ES-I3 (cell line): ENCODE measurements around the gene BRD8.
"Not testable (repeated sequence)": the region's sequence is repeated elsewhere in the genome, so short reads cannot be mapped to it uniquely, and the experiment has no call there.

ENCODE experiments used
- H3K36me3 ChIP-seq: 2 replicates; pipeline ENCODE4 v1.6.1; 2013; ENCODE audit warnings: mild to moderate bottlenecking, low read length, control low read depth, moderate library complexity; ENCODE audit not compliant: insufficient read depth
- H3K4me1 ChIP-seq: 2 replicates; pipeline ENCODE4 v1.6.1; 2013; ENCODE audit warnings: mild to moderate bottlenecking, control low read depth, low read length; ENCODE audit not compliant: insufficient read depth
- H3K9ac ChIP-seq: 2 replicates; pipeline ENCODE4 v1.6.1; 2013; ENCODE audit warnings: low read depth, mild to moderate bottlenecking, low read length, moderate library complexity
- H3K9me3 ChIP-seq: 2 replicates; pipeline ENCODE4 v1.6.1; 2013; ENCODE audit warnings: mild to moderate bottlenecking, low read length, moderate library complexity; ENCODE audit not compliant: control insufficient read depth, insufficient read depth

The BRD8 gene

GRCh38 chr5:138178516-138179276 is at the start of gene BRD8, which contains the start of gene KIF20A:
Gene BRD8 (minus strand): TSS chr5:138178630. CDS start chr5:138178614, 16 bp downstream.
Gene KIF20A (plus strand): TSS chr5:138179112. CDS start chr5:138179681, 569 bp downstream.
- H3K9me3 ChIP-seq, result no peaks in the 10 kb centered on the region
- peak within 1 kb of the TSS; percentile 81 for H3K9ac ChIP-seq
- H3K4me1 ChIP-seq, result no peaks in the 10 kb centered on the region
- H3K36me3 ChIP-seq, result peaks cover 14% of the 10 kb centered on the region

- H3K4me1 ChIP-seq, result peaks cover 10% of the 10 kb centered on the region
- H3K9ac ChIP-seq, result no peak overlapping the region
- no peaks in the 10 kb centered on the region for H3K36me3 ChIP-seq
- H3K9me3 ChIP-seq, result no peaks in the 10 kb centered on the region
Measured at GRCh38 chr5:138226910-138227309, 48.5 kb upstream of the BRD8 start.

GRCh38 chr5:138224712-138225111 is 46.3 kb upstream of the BRD8 start:
- H3K36me3 ChIP-seq, result no peaks in the 10 kb centered on the region
- H3K4me1 ChIP-seq, result no peaks in the 10 kb centered on the region
- H3K9me3 ChIP-seq, result no peaks in the 10 kb centered on the region
- H3K9ac ChIP-seq, result no peak overlapping the region

GRCh38 chr5:138223532-138223931 is 45.1 kb upstream of the BRD8 start:
- no peaks in the 10 kb centered on the region for H3K36me3 ChIP-seq
- no peaks in the 10 kb centered on the region for H3K4me1 ChIP-seq
- H3K9me3 ChIP-seq, result peaks cover 3% of the 10 kb centered on the region
- H3K9ac ChIP-seq, result no peak overlapping the region

GRCh38 chr5:138216799-138217198 is 38.4 kb upstream of the BRD8 start:
- no peak overlapping the region for H3K9ac ChIP-seq
- peaks cover 3% of the 10 kb centered on the region for H3K9me3 ChIP-seq
- no peaks in the 10 kb centered on the region for H3K36me3 ChIP-seq
- H3K4me1 ChIP-seq, result no peaks in the 10 kb centered on the region

GRCh38 chr5:138213161-138214029 is 35.0 kb upstream of the BRD8 start, which contains the start of gene CDC23:
Gene CDC23 (minus strand): TSS chr5:138213323. CDS start chr5:138213312, 11 bp downstream.
- Histone ChIP-seq H3K4me1 (no peaks in the 10 kb centered on the region), H3K9ac (peak within 1 kb of the TSS; percentile 90), H3K36me3 (no peaks in the 10 kb centered on the region), H3K9me3 (no peaks in the 10 kb centered on the region)

- Histone ChIP-seq H3K9me3 (no peaks in the 10 kb centered on the region), H3K36me3 (no peaks in the 10 kb centered on the region), H3K4me1 (no peaks in the 10 kb centered on the region), H3K9ac (peak overlapping the region; percentile 84)
Measured at GRCh38 chr5:138212828-138213160, 34.4 kb upstream of the BRD8 start.

- Histone ChIP-seq H3K9me3 (no peaks in the 10 kb centered on the region), H3K36me3 (peaks cover 3% of the 10 kb centered on the region; the same call in 1 of the 2 replicates), H3K9ac (no peak overlapping the region), H3K4me1 (no peaks in the 10 kb centered on the region)
Measured at GRCh38 chr5:138210985-138211384, 32.6 kb upstream of the BRD8 start.

- peaks cover 11% of the 10 kb centered on the region for H3K36me3 ChIP-seq
- not testable (repeated sequence) for H3K9me3 ChIP-seq, H3K9ac ChIP-seq, H3K4me1 ChIP-seq
Measured at GRCh38 chr5:138193859-138194258, 15.4 kb upstream of the BRD8 start.

GRCh38 chr5:138192826-138193225 is 14.4 kb upstream of the BRD8 start:
- H3K9ac ChIP-seq, result no peak overlapping the region
- H3K4me1 ChIP-seq, result no peaks in the 10 kb centered on the region
- peaks cover 5% of the 10 kb centered on the region; the same call in 1 of the 2 replicates for H3K36me3 ChIP-seq
- no peaks in the 10 kb centered on the region for H3K9me3 ChIP-seq

GRCh38 chr5:138188626-138189025 is 10.2 kb upstream of the BRD8 start:
- H3K36me3 ChIP-seq, result peaks cover 29% of the 10 kb centered on the region
- H3K9me3 ChIP-seq, result no peaks in the 10 kb centered on the region
- H3K9ac ChIP-seq, result no peak overlapping the region
- H3K4me1 ChIP-seq, result no peaks in the 10 kb centered on the region

- Histone ChIP-seq H3K36me3 (peaks cover 39% of the 10 kb centered on the region), H3K4me1 (no peaks in the 10 kb centered on the region), H3K9me3 (no peaks in the 10 kb centered on the region), H3K9ac (no peak overlapping the region)
Measured at GRCh38 chr5:138186002-138186447, 7.6 kb upstream of the BRD8 start.

GRCh38 chr5:138182808-138183207 is 4.4 kb upstream of the BRD8 start:
- no peak overlapping the region for H3K9ac ChIP-seq
- no peaks in the 10 kb centered on the region for H3K4me1 ChIP-seq
- H3K9me3 ChIP-seq, result no peaks in the 10 kb centered on the region
- H3K36me3 ChIP-seq, result peaks cover 34% of the 10 kb centered on the region

GRCh38 chr5:138180841-138181240 is 2.4 kb upstream of the BRD8 start:
- Histone ChIP-seq H3K9ac (no peak overlapping the region), H3K4me1 (no peaks in the 10 kb centered on the region), H3K9me3 (no peaks in the 10 kb centered on the region), H3K36me3 (peaks cover 21% of the 10 kb centered on the region)
